NT2/D1 (cell line): ENCODE results near the gene R3HDM4.

ENCODE experiments used
- SUZ12 ChIP-seq: IDR thresholded peaks from 2 replicates; pipeline ENCODE4 v1.6.1; 2011; ENCODE audit not compliant: insufficient read length, insufficient read depth; ENCODE audit errors: extremely low read depth
- YY1 ChIP-seq: IDR thresholded peaks from 2 replicates; pipeline ENCODE4 v1.6.1; 2011; ENCODE audit not compliant: insufficient read length, insufficient read depth
- ZNF274 ChIP-seq: IDR thresholded peaks from 2 replicates; pipeline ENCODE4 v1.6.1; 2011; ENCODE audit warnings: mild to moderate bottlenecking, low read depth, low read length

GRCh38 chr19:853014-853585 is 59.9 kb downstream of the R3HDM4 start:
- no peak for TF ChIP-seq YY1
- TF ChIP-seq ZNF274: no peak
- TF ChIP-seq SUZ12: no peak
